A673 (cell line): ENCODE results near the gene FRMPD1. TPM values are rescaled to one million over a fixed set of nuclear protein-coding genes. Genes with fewer than 3 reads are reported as not detected.

ENCODE experiments used
- BruUV-seq: library from RNA; stranded (reverse); fragments of 400-500 nt; replicated peaks from 2 replicates; lab custom pipeline; 2021; lab: Mats Ljungman, UMichigan
- CTCF ChIA-PET: fragments of 300-600 bp; sonication (Branson Sonifier 250); formaldehyde crosslinking; loops from one replicate; lab custom pipeline; 2022; ENCODE audit warnings: antibody characterized with exemption; lab: Charles Lee
- POLR2A ChIA-PET: fragments of 300-600 bp; sonication (Branson Sonifier 250); formaldehyde crosslinking; loops from one replicate; lab custom pipeline; 2022; ENCODE audit warnings: antibody characterized with exemption; ENCODE audit not compliant: low non-redundant PET; lab: Charles Lee
- DNase-seq: peaks from one replicate; pipeline ENCODE4 v3.0.0-alpha.2; 2015; ENCODE audit warnings: low spot score
- H3K27ac ChIP-seq: fragments of 200-600 bp; sonication (generic); 2 replicates; pipeline ENCODE4 v1.5.1; 2016; ENCODE audit warnings: mixed run types, low read depth, mild to moderate bottlenecking, mixed read lengths, antibody characterized with exemption, low read length; ENCODE audit not compliant: poor library complexity, severe bottlenecking
- H3K27me3 ChIP-seq: fragments of 200-600 bp; sonication (generic); replicated peaks from 2 replicates; pipeline ENCODE4 v1.6.1; 2017; ENCODE audit warnings: mixed run types, low read depth, mild to moderate bottlenecking, mixed read lengths, antibody characterized with exemption, low read length; ENCODE audit not compliant: insufficient read depth, poor library complexity
- H3K36me3 ChIP-seq: fragments of 200-600 bp; sonication (generic); 2 replicates; pipeline ENCODE4 v1.6.1; 2016; ENCODE audit warnings: mixed run types, mild to moderate bottlenecking, mixed read lengths, antibody characterized with exemption, low read length; ENCODE audit not compliant: insufficient read depth, poor library complexity, severe bottlenecking
- H3K4me1 ChIP-seq: fragments of 200-600 bp; sonication (generic); 2 replicates; pipeline ENCODE4 v1.6.1; 2017; ENCODE audit warnings: mixed run types, mild to moderate bottlenecking, mixed read lengths, antibody characterized with exemption, low read length; ENCODE audit not compliant: insufficient read depth, poor library complexity, severe bottlenecking
- H3K4me3 ChIP-seq: fragments of 200-600 bp; sonication (generic); 2 replicates; pipeline ENCODE4 v1.5.1; 2016; ENCODE audit warnings: low read depth, mixed run types, mild to moderate bottlenecking, mixed read lengths, low read length; ENCODE audit not compliant: poor library complexity, severe bottlenecking
- H3K9me3 ChIP-seq: fragments of 200-600 bp; sonication (generic); 2 replicates; pipeline ENCODE4 v1.6.1; 2016; ENCODE audit warnings: mixed run types, low read depth, mild to moderate bottlenecking, mixed read lengths, antibody characterized with exemption, low read length; ENCODE audit not compliant: poor library complexity, severe bottlenecking
- CTCF ChIP-seq: fragments of 300-800, 200-600 bp; sonication (generic); conservative IDR thresholded peaks from 2 replicates; pipeline ENCODE4 v1.5.1; 2017; ENCODE audit warnings: low read depth, mild to moderate bottlenecking, antibody characterized with exemption, low read length, moderate library complexity, mixed read lengths
- EZH2 ChIP-seq: fragments of 200-600 bp; sonication (generic); IDR thresholded peaks from 2 replicates; pipeline ENCODE4 v1.6.1; 2017; ENCODE audit warnings: borderline replicate concordance, low read depth, mild to moderate bottlenecking, mixed read lengths, antibody characterized with exemption, low read length; ENCODE audit not compliant: poor library complexity, severe bottlenecking
- intact Hi-C: fragments of 100-400 bp; cut with micrococcal nuclease; formaldehyde crosslinking; loops from one replicate; pipeline ENCODE4 v1.10.0; 2022; ENCODE audit not compliant: unreplicated experiment
- total RNA-seq: library from RNA; stranded (reverse); gene quantifications from 2 replicates; pipeline ENCODE4 v1.2.3, GENCODE V29; 2021

Gene FRMPD1
- total RNA-seq, 1 experiment from 2014 or later: not detected

- Histone ChIP-seq H3K27ac (no peak overlapping the region), H3K9me3 (no peaks in the 10 kb centered on the region), H3K4me1 (no peaks in the 10 kb centered on the region), H3K36me3 (no peaks in the 10 kb centered on the region), H3K27me3 (peaks cover 29% of the 10 kb centered on the region), H3K4me3 (no peak overlapping the region)
- DNase-seq: no peak
- CTCF ChIA-PET: no interaction called here
- TF ChIP-seq EZH2: no peak
- TF ChIP-seq CTCF: no peak
- no TSS peak for BruUV-seq
- POLR2A ChIA-PET: no interaction called here
- intact Hi-C loops: no loop called here
Measured at GRCh38 chr9:37707748-37708147, 57.0 kb downstream of the FRMPD1 start.

DNA sequence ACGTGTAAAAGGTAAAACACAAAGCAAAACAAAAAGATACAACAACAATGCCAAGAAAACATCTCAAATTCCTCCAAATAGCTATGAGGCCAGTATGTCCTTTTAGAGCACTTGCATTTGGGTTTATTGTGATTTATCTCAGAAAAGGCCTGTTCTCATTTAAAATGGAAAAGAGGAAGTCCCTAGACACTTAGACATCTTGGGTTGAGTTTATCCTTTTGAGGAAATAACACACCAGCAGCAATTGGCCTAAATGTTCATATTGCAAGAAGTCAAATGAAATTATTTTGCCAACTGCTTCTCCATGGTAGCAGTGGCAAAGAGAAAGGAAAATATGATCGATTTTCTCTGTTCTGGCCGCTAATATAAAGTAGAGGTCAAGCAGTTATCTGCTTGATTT, 59.3 kb downstream of the FRMPD1 start:
- ChIA-PET CTCF (no interaction called here), POLR2A (no interaction called here)
- H3K4me1 ChIP-seq: no peaks in the 10 kb centered on the region
- BruUV-seq: no TSS peak
- no peaks in the 10 kb centered on the region for H3K9me3 ChIP-seq
- intact Hi-C loops: no loop called here
- no peak for DNase-seq
- H3K27me3 ChIP-seq: peaks cover 29% of the 10 kb centered on the region
- no peak for TF ChIP-seq EZH2
- no peak for TF ChIP-seq CTCF
- no peak overlapping the region for H3K4me3 ChIP-seq
- no peaks in the 10 kb centered on the region for H3K36me3 ChIP-seq
- H3K27ac ChIP-seq: no peak overlapping the region

- BruUV-seq: no TSS peak
- Histone ChIP-seq H3K36me3 (no peaks in the 10 kb centered on the region), H3K27ac (no peak overlapping the region), H3K4me1 (no peaks in the 10 kb centered on the region), H3K27me3 (no peaks in the 10 kb centered on the region), H3K4me3 (no peak overlapping the region), H3K9me3 (no peaks in the 10 kb centered on the region)
- POLR2A ChIA-PET: no interaction called here
- intact Hi-C loops: no loop called here
- CTCF ChIA-PET: no interaction called here
- no peak for DNase-seq
- TF ChIP-seq CTCF: no peak
- TF ChIP-seq EZH2: no peak
Measured at GRCh38 chr9:37715260-37715659, 64.5 kb downstream of the FRMPD1 start.
